HG02981 (cell line): ENCODE measurements around the gene GTF3C5.
"Not testable (repeated sequence)": the region's sequence is repeated elsewhere in the genome, so short reads cannot be mapped to it uniquely, and the experiment has no call there.

Source experiments
- ATAC-seq: cut with Tn5 transposase; IDR thresholded peaks from one replicate; pipeline ENCODE4 v1.9.1; 2021; ENCODE audit warnings: mild to moderate bottlenecking, moderate library complexity; ENCODE audit not compliant: unreplicated experiment

The GTF3C5 gene, protein sequence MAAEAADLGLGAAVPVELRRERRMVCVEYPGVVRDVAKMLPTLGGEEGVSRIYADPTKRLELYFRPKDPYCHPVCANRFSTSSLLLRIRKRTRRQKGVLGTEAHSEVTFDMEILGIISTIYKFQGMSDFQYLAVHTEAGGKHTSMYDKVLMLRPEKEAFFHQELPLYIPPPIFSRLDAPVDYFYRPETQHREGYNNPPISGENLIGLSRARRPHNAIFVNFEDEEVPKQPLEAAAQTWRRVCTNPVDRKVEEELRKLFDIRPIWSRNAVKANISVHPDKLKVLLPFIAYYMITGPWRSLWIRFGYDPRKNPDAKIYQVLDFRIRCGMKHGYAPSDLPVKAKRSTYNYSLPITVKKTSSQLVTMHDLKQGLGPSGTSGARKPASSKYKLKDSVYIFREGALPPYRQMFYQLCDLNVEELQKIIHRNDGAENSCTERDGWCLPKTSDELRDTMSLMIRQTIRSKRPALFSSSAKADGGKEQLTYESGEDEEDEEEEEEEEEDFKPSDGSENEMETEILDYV

DNA sequence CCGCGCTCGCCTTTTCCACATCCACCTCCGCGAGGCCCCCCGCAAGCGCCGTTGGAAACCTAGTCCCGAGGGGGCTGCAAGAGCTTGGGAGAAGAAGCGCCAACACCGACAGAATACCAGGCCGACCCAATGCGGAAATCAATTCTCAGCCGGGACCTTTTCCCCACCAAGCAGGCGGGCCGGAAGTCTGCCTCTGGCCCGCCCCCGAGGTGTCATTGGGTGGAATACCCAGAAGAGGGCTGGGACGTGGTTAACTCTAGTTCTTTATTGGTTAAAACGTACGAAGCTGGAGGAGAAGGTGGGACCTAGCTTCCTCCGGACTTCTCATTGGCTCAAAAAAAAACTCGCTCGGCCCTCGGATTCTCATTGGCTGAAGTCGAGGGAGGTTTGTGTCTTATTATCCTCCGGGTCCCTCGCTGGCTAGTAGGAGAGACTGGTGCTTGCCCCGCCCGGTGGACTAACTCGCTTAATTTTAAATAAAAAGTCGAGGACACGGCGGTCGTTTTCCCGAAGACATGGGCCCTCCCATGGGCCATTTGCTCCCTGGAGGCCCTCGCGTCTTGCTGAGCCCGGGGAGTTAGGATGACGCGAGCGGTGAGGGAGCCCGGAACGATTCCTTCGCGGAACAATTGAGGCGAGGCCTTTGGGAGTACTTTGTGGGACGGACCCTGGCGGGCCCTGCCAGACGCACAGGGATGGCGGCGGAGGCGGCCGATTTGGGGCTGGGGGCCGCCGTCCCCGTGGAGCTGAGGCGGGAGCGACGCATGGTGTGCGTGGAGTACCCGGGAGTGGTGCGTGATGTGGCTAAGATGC, at the start of gene GTF3C5:
Gene GTF3C5, plus strand, starts transcription at position 681 of the 813 bp plus-strand sequence. Its CDS starts 15 bp downstream, at position 696.
- peak; percentile 97 for ATAC-seq

- no peak for ATAC-seq
Measured at GRCh38 chr9:132982458-132982857, 48.3 kb upstream of the GTF3C5 start.

DNA sequence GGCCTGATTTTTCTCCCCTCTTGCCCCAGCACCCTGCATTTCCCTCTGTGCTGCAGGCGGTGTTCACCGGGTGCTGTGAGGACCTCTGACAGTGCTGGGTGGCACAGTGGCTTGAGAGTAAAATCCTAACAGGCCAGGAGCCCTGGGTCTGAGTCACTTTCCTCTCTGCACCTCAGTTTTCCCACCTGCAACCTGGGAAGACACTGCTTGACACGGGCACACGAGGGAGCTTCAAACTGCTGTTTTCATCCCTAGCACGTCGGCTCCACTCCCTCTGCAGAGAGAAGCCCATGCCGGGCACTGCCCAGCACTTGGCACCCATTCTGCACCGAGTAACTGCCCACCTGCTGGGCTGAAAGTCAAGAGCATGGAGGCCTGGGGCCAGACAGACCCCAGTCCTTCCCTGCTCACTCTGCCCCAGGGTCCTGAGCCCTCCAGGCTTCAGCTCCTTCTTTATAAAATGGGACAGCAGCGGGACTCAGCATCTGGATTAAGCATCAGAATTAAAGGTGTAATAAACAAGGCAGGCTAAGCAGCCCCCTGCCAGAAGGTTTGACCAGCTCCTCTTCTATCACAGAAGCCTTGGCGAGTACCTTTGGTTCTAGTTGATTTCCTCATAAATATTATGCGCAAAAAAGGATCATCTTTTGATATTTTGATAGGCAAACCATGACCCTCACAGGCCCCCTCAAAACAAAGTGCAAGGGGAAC, 47.2 kb upstream of the GTF3C5 start:
- ATAC-seq = no peak

DNA sequence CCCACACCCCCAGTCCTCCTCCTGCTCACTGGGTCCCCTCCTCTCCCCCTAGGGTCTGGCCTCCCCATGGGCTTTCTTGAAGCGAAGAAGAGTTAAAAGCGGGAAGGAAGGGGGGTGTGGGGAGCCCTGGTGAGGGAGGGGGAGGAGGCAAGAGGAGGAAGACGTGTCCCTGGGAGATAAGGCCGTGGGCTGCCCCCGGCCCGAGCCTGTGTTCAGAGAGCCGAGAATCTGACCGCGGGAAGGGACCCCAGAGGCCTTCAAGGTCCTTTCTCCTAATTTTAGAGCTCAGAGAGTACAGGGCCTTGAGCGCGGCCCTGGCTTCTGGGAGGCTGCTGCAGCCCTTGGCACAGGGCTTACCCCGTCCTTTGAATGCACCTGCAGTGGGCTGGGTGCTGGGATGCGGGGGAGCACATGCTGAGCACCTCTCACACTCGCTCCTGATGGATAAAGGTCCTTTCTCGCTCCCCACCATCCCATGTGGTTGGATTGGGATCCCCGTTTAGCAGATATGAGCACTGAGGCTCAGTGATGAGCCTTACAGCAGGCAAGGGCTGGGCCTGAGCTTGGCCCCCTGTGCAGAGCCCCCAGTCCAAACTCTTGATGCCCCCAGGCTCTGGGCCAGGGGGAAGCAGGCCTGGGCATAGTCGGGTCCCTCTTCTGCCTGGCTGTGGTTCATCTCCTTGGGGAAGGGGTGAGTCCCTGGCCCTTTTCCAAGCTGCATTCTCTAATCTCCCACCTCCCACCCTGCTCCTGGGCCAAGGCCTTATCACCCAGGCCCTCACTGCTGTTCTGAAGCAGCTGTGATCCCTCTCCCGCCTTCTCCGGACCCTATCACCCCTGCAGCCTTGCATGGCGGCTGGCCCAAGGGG, 46.4 kb upstream of the GTF3C5 start:
- ATAC-seq = no peak

- ATAC-seq = no peak
Measured at GRCh38 chr9:132985071-132985350, 45.8 kb upstream of the GTF3C5 start.

GRCh38 chr9:132985489-132985888, 45.3 kb upstream of the GTF3C5 start:
- ATAC-seq = no peak

DNA sequence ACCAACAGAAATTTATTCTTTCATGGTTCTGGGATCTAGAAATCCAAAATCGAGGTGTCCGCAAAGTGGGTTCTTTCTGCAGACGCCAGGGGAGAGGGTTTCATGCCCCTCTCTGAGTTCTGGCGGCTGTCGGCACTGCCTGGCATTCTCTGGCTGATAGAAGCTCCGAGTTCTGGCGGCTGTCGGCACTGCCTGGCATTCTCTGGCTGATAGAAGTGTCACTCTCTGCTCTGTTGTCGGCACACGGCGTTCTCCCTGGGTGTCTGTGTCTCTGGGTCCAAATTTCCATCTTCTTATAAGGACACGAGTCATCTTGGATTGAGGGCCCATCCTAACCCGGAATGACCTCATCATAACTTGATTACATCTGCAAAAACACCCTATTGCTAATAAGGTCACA, 44.7 kb upstream of the GTF3C5 start:
- ATAC-seq = no peak

- no peak for ATAC-seq
Measured at GRCh38 chr9:132986640-132987620, 43.9 kb upstream of the GTF3C5 start.

DNA sequence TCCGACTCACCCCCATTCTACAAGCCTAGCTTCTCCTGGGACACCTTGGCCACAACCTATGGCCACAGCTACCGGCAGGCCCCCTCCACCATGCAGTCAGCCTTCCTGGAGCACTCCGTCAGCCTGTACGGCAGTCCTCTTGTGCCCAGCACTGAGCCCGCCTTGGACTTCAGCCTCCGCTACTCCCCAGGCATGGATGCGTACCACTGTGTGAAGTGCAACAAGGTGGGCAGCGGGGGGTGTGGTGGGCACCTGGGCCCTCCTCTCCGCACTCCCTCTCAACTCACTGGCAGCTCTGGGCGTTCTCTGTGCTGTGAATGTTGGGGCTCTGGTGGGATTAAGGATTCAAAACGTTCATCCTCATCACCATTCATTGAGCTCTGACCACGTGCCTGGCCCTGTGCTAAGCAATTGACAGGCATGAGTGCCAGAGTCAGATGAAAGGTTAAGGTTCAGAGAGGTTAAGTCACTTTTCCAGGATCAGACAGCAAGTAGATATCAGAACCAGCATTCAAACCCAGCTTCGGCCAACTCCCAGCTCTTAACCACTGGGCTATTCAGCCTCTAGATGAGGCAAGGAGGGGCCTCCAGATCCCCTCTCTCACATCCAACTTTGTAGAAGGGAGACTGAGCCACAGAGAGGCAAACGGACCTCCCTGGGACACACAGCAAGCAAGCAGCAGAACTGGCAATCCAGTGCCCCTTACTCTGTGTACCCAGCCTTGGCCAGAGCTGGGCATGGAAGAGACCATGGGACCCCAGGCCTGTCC, 42.4 kb upstream of the GTF3C5 start:
- no peak for ATAC-seq

GRCh38 chr9:132989014-132989310, 41.8 kb upstream of the GTF3C5 start:
- no peak for ATAC-seq

DNA sequence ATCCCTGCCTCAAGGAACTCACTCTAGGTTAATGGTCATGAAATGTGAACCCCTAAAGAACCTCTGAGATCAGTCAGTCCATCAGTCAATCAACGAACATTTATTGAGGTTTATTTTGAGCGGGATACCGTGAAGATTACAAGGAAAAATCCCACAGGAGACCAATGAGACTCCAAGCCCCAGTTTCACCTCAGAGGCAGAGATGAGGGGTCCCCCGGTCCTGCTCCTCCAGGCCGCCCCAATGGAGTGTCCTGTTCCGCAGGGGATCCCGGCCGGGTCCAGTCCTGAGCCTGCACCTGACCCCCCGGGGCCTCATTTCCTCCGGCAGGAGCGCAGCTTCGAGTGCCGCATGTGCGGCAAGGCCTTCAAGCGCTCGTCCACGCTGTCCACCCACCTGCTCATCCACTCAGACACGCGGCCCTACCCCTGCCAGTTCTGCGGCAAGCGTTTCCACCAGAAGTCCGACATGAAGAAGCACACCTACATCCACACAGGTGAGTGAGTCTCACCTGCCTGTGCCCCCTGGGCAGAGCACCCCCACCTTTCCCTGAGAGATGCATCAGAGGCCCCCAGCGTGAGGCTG, 41.3 kb upstream of the GTF3C5 start:
- ATAC-seq = no peak

- ATAC-seq = not testable (repeated sequence)
Measured at GRCh38 chr9:132989998-132990557, 40.7 kb upstream of the GTF3C5 start.

DNA sequence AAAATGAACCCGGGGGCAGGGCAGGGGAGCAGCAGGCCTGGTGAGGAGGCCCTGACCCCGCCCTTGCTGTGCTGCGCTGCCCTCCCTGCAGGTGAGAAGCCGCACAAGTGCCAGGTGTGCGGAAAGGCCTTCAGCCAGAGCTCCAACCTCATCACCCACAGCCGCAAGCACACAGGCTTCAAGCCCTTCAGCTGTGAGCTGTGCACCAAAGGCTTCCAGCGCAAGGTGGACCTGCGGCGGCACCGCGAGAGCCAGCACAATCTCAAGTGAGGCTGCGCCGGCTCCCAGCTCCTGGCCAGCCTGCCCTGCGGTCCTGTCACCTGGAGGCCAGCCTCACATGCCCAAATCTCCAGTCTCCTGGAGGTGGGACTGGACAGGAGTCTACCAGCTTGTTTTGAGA, 40.0 kb upstream of the GTF3C5 start:
- ATAC-seq = no peak

GRCh38 chr9:132991351-132992300, 39.2 kb upstream of the GTF3C5 start:
- no peak for ATAC-seq

DNA sequence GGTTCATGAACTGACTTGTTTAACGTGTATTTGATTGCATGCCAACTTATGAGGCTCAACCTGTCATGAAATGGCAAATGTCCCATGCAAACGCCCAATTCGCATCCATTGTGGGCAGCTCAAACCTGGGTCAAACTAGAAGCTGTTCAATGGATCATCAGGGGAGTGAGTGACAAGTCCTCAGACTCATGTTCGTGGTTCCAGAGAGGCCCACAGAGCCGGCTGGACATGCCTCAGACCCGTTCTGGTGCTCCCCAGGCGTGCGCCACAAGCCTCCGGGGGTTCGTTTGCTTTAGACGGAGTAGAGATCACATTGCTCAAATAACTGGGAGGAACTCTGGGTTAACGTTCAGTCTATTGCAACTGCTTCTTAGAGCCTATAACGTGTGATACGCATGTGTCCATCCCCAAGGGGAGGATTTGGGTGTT, 37.3 kb upstream of the GTF3C5 start:
- ATAC-seq = no peak

DNA sequence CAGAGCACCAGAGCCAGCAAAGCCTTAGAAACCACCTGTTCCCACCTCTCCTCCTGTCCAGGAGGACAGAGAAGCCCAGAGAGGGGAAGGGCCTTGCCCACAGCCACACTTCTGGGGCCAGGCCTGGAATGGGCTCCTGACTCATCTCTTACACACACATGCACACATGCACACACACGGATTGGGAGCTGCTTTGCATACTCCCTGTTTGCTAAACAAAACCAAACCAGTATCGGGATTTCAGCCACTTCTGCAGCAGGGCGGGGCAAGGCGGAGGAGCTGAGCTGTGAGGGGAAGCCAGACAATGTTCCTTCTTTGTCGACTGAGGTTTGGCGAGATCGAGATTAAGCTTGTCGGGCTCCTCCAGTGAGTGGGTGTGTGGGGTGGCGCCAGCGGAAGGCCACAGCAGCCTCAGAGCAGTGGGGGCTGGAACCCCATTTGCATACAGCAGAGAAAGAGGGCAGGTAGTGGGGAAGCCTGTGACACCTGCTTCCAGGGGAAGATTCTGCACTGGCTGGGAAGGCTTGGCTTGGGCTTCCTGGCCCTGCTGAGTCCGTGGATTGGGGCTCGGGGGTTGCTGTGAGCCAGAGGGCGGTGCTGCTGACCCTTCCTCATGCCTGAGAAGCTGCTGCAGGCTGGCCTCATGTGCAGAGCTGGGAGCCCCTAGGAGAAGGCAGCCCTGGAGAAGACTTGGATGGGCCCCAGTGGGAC, 36.2 kb upstream of the GTF3C5 start:
- ATAC-seq = peak; percentile 53
